Upper lobe of right lung (tissue), 1 donor: ENCODE data around the gene ZWILCH. TPM values are rescaled to one million over a fixed set of nuclear protein-coding genes. Genes with fewer than 3 reads are reported as not detected.

ENCODE experiments used
- ATAC-seq: fragments of 200-7000 bp; cut with Tn5 transposase; one replicate; pipeline ENCODE4 v1.9.1; 2020; ENCODE audit warnings: mild to moderate bottlenecking, moderate library complexity
- DNase-seq: peaks from one replicate; pipeline ENCODE4 v3.0.0-alpha.2; 2020
- H3K27ac ChIP-seq: fragments of 200-600 bp; one replicate; pipeline ENCODE4 v1.8.0; 2022
- H3K27me3 ChIP-seq: fragments of 200-600 bp; one replicate; pipeline ENCODE4 v1.8.0; 2022; ENCODE audit warnings: mild to moderate bottlenecking
- H3K36me3 ChIP-seq: fragments of 200-600 bp; one replicate; pipeline ENCODE4 v1.8.0; 2022
- H3K4me1 ChIP-seq: fragments of 200-600 bp; one replicate; pipeline ENCODE4 v1.8.0; 2022
- H3K4me3 ChIP-seq: fragments of 200-600 bp; one replicate; pipeline ENCODE4 v1.8.0; 2022; ENCODE audit warnings: mild to moderate bottlenecking
- H3K9me3 ChIP-seq: fragments of 200-600 bp; one replicate; pipeline ENCODE4 v1.8.0; 2022
- intact Hi-C: fragments of 100-400 bp; cut with DNase I; formaldehyde crosslinking; loops from one replicate; pipeline ENCODE4 v1.11.0; 2022
- total RNA-seq: library from RNA; stranded (reverse); fragmentation: NEBNext Ultra II Directional; extraction: Animal tissue kit (Norgen Biotek cat#: 25700); gene quantifications from one replicate; pipeline ENCODE4 v1.2.1, GENCODE V29; 2021
- TF ChIP-seq, protein P1 (sequence below): fragments of 200-600 bp; IDR thresholded peaks from one replicate; pipeline ENCODE4 v1.8.0; 2022; ENCODE audit warnings: antibody characterized with exemption
- donor health status: DM: no; HTN: yes; CAD: no; lungs with severe emphysema.

The ZWILCH gene
- total RNA-seq, 1 donor from 2014 or later, result 4.6 TPM

- Histone ChIP-seq H3K4me1 (peaks cover 33% of the 10 kb centered on the region), H3K4me3 (peak overlapping the region; percentile 92), H3K9me3 (no peaks in the 10 kb centered on the region), H3K36me3 (peaks cover 45% of the 10 kb centered on the region), H3K27me3 (no peaks in the 10 kb centered on the region), H3K27ac (peak overlapping the region; percentile 97)
- TF ChIP-seq, protein P1, sequence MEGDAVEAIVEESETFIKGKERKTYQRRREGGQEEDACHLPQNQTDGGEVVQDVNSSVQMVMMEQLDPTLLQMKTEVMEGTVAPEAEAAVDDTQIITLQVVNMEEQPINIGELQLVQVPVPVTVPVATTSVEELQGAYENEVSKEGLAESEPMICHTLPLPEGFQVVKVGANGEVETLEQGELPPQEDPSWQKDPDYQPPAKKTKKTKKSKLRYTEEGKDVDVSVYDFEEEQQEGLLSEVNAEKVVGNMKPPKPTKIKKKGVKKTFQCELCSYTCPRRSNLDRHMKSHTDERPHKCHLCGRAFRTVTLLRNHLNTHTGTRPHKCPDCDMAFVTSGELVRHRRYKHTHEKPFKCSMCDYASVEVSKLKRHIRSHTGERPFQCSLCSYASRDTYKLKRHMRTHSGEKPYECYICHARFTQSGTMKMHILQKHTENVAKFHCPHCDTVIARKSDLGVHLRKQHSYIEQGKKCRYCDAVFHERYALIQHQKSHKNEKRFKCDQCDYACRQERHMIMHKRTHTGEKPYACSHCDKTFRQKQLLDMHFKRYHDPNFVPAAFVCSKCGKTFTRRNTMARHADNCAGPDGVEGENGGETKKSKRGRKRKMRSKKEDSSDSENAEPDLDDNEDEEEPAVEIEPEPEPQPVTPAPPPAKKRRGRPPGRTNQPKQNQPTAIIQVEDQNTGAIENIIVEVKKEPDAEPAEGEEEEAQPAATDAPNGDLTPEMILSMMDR, result no peak
- intact Hi-C loops, result no loop called here
- ATAC-seq (no peak), DNase-seq (no peak)
Observed at GRCh38 chr15:66503780-66504562, 1.2 kb upstream of the ZWILCH start.

- peak overlapping the region; percentile 97 for H3K27ac ChIP-seq
- no peak for ATAC-seq
- intact Hi-C loops, result no loop called here
Observed at GRCh38 chr15:66505430-66505811, 295 bp downstream of the ZWILCH start.

DNA sequence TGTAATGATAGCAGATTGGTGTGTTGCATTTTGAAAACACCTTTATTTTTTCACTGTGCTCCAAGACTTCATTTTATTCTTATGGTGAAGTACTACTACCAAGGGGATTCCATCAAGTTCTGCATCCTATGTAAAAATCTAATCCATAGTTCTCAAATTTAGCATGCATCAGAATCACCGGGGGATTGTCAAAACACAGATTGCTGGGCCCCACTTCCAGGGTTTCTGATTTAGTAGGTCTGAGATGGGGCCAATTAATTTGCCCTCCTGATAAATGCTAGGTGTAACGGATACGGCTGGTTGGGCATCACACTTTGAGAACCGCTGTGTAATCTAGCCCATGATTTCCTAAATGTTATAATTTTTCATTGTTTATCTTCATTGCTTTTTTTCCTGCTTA is 692 bp downstream of the ZWILCH start:
- Histone ChIP-seq H3K36me3 (peaks cover 26% of the 10 kb centered on the region), H3K4me3 (peak overlapping the region; percentile 92), H3K27me3 (no peaks in the 10 kb centered on the region), H3K27ac (peak overlapping the region; percentile 97), H3K4me1 (peaks cover 33% of the 10 kb centered on the region), H3K9me3 (no peaks in the 10 kb centered on the region)
- ATAC-seq, result no peak
- no peak for DNase-seq
- TF ChIP-seq, protein P1, result no peak
- intact Hi-C loops, result no loop called here

More at GRCh38 chr15:66505430-66505811, 295 bp downstream of the ZWILCH start:
- no peaks in the 10 kb centered on the region for H3K27me3 ChIP-seq
- no peaks in the 10 kb centered on the region for H3K9me3 ChIP-seq
- H3K4me3 ChIP-seq, result peak overlapping the region; percentile 92
- H3K4me1 ChIP-seq, result peaks cover 33% of the 10 kb centered on the region
- TF ChIP-seq, protein P1, result no peak
- peaks cover 30% of the 10 kb centered on the region for H3K36me3 ChIP-seq
- DNase-seq, result no peak

DNA sequence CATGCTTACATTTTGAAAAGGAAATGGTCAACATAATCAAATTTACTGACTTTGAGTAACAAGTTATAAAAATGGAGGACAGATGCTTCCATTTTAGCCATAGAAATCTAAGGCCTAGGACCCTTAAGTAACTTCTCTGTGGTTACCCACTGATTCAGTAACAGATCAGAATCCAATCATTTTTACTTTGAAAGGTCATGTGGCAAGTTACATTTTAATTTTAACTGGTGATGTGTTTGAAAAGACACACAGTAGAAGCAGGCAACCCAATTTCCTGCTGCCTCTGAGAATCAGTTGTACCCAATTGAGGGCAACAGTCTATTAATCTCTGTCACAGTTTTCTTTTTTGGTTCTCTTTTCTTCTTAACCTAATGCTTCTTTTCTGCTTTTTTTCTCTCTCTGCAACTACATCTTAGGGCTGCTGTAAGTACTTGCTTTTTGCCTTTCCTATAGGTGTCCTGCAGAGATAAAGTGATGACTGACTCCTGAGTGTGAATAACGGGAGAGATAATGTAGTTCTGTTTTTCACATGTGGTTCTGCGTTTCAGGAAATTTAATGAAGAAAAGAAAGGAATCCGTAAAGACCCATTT is 3.3 kb downstream of the ZWILCH start:
- Histone ChIP-seq H3K27ac (no peak overlapping the region), H3K4me1 (peaks cover 14% of the 10 kb centered on the region), H3K27me3 (no peaks in the 10 kb centered on the region), H3K36me3 (peaks cover under 1% of the 10 kb centered on the region), H3K4me3 (no peak overlapping the region), H3K9me3 (no peaks in the 10 kb centered on the region)
- intact Hi-C loops, result no loop called here
- DNase-seq, result no peak
- TF ChIP-seq, protein P1, result no peak
- ATAC-seq, result no peak

GRCh38 chr15:66514586-66514985 is 9.5 kb downstream of the ZWILCH start:
- Histone ChIP-seq H3K27ac (no peak overlapping the region), H3K27me3 (no peaks in the 10 kb centered on the region), H3K36me3 (no peaks in the 10 kb centered on the region), H3K9me3 (no peaks in the 10 kb centered on the region), H3K4me1 (no peaks in the 10 kb centered on the region), H3K4me3 (no peak overlapping the region)
- DNase-seq (no peak), ATAC-seq (no peak)
- intact Hi-C loops, result no loop called here
- TF ChIP-seq, protein P1, result no peak
